ENCODE data around the gene RPLP2.
A peak's percentile ranks its signal among the peaks of the same experiment; 100 is the strongest.

RPLP2 gene

DNA sequence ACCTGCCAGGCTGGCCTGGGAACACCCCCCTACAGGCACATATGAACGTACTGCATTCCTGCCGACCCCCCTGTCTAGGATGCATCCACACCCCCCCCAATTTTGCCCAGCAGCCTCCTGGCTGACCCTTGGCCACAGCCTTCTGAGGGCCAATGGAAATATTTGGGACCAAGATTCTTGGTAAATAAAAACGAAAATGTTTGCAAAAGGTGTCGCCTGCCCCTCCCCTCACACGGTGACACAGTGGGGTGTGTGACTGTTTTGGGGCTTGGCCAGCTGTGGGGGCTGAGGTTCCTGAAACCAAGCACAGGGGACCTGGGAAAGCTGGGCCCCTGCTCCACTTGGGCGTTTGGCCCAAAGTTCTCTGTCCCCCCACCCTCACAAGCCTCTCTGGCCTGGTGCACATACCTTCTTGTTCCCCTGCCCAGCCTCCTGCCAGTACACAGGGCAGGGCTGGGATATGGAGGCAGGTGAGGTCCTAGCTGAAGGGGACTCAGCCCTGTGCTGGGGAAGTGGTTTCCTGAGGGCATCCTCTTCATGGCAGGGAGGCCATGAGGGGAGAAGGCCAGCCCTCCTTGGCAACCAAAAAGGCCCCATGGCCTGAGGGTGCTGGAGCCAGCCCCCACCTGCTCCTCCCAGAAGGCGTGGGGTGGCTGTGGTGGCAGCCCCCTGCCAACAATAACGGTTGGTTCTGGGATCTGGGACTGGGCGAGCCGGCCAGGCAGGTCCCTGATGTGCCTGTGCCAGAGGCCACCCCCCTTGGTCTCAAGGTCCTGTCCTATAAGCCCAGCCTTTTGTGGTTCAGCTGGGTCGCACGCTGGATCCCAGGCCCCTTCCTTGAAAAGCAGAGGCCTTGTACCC, 15.8 kb downstream of the RPLP2 start:
- DNase-seq: no peak

GRCh38 chr11:826227-826621, 16.5 kb downstream of the RPLP2 start:
- DNase-seq: no peak

DNA sequence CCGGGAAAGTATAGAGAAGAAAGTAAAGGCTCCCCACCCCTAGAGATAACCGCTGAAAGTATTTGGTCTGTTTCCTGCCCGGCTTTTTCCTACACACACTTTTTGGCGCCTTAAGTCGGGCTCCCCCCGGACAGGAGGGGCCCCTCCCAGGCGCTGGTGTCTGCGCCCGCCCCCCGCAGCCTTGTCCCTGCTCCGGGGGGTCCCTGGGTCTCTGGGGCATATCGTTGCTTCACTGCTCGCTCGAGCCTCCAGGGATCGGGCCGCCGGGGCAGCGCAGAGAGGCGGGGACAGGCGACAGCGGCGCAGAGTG, 17.0 kb downstream of the RPLP2 start:
- no peak for DNase-seq

GRCh38 chr11:827146-827896, 17.6 kb downstream of the RPLP2 start:
- no peak for DNase-seq

DNA sequence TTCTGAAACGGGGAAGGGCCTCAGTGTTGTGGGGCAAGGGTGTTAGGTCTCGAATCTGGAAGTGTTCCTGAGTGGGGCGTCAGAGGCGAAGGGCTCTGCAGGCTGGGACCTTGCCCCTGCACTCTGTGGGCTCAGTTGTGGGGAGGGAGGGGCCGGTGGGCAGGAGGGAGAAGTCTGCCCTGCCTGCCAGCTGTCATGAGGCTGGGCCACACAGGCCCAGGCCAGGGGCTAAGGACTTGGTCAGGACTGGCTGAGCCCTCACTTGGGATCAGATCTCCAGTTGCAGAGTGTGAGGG, 18.1 kb downstream of the RPLP2 start, which contains the start of gene CRACR2B:
Gene CRACR2B, plus strand, starts transcription at position 23 of the 296 bp plus-strand sequence. CDS start 689 bp downstream, outside the sequence.
- no peak for DNase-seq

- DNase-seq: no peak
Observed at GRCh38 chr11:828506-829175, 18.9 kb downstream of the RPLP2 start.

DNA sequence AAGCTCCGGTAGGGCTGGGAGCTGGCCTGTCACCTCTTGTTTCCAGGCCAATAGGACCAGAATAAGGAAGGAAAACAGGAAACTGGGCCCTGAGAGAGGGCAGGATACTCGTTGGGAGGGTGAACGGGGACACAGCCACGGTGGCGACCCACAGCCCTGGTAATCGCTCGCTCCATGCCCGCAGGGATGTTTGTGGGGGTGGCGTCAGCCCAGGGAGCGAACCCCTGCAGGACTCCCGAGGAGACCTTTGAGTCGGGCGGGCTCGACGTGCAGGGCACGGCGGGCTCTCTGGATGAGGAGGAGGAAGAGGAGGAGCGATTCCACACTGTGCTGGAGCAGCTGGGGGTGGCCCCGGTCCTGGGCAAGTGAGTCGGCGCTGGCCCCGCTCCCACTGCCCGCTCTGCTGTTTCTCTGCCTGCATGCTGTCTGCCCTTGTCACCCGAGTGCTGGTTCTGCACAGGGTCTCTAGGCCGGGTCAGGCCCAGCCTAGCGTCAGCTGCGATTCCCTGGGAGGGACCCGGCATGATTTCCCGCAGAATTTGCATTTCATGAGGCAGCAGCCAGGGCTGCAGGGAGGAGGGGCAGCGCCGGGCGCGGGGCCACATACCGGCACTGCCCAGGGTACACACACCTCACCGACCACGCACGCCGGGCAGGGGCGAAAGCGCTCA, 19.5 kb downstream of the RPLP2 start:
- no peak for DNase-seq

DNA sequence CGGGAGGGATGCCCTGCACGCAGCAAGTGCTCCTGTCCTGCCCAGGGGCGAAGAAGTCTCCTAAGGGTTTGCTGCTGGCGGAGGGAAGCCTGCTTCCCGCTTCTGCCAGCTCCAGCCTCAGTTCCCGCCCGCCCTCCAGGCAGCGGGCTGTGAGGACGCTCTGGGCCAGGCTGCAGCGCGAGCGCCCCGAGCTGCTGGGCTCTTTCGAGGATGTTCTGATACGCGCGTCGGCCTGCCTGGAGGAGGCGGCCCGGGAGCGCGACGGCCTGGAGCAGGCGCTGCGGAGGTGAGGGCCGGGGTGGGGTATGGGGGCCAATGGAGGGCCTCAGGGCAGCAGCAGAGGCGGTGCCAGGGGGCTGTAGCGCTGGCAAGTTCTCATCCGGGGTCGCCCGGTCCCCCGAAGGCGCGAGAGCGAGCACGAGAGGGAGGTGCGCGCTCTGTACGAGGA, 20.1 kb downstream of the RPLP2 start:
- DNase-seq: no peak

GRCh38 chr11:830295-831117, 20.7 kb downstream of the RPLP2 start:
- DNase-seq: peak; percentile 84

DNA sequence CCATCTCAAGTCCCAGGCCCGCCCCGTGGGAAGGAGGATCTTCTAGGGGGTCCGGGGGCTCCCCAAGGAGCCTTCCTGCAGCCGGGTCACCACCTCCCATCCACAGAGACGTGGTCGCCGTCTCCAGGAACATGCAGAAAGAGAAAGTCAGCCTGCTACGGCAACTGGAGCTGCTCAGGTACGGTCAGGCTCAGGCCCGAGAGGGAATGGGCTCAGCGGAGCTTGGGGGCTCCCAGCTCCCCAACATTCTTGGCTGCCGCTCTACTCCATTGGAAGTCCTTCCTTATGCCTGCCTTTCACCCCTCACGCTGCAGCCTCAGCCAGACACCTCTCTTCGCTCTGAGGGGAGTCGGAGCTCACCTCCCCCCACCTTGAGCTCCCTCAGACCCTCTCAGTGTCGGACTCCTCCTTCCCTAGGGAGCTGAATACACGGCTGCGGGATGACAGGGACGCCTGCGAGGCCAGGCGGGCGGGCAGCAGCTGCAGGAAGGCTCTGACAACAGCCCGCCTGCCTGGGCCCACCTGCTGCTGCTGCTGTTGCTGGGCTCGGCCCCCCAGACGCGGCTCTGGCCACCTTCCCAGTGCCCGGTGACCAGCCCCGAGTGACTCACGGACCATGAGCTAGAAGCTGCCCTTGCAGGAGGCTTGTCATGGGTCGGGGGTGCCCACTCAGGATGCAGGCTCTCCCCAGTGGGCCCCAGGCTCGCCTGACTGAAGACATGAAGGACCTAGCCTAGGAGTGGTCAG, 21.5 kb downstream of the RPLP2 start:
- DNase-seq: no peak

- no peak for DNase-seq
Observed at GRCh38 chr11:831961-832528, 22.3 kb downstream of the RPLP2 start.

- peak; percentile 71 for DNase-seq
Observed at GRCh38 chr11:832529-833113, 22.9 kb downstream of the RPLP2 start, which contains the start of gene CD151. Gene CD151 (plus strand): TSS chr11:832952. CDS start chr11:836070, 3,118 bp downstream.

DNA sequence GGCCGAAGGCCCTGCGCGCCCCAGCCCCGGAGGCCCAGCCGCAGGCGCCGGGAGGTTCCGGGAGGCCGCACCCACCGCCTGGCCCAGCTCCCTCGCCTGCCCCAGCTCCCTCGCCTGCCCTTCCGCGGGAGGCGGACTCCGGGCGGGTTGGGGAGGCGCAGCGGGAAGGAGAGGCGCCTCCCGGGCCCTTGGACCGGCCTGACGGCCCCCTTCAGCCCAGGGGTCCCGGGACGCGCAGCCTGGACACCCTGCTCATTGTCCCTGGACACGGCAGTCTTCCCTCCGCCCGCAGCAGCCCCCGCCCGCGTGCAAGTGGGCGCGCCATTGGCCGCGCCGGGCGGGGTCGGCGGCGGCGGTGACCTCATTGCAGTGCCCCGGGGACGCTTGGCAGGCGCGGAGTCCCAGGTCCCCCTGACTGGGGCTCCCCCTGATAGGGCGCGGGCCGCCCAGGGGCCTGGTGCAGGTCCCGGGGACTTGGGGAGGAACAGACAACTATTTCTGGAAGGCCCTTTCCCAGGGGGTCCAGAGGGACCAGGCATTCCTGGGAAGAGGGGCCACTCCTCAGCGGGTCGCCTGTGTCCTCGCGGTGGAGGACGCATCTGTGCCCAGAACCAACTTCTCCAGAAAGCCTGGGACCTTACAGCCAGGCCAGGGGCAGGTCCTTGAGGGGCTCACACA, 23.5 kb downstream of the RPLP2 start:
- DNase-seq: peak; percentile 62

DNA sequence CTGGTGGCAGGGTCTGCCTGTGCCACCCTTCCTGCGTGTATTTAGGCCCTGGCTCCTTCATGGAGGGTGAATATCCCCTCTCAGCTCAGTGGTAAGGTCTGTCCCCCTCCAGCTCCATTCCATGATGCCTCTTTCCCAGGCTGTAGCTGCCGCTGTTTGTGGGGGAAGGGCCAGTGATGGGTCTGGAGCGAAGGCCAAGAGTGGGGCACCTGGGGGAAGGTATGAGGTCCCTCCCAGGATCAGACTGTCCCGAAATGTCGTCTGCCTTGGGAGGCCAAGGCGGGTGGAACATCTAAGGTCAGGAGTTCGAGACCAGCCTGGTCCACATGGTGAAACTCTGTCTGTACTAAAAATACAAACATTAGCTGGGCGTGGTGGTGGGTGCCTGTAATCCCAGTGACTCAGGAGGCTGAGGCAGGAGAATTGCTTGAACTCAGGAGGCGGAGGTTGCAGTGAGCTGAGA, 24.1 kb downstream of the RPLP2 start:
- no peak for DNase-seq

DNA sequence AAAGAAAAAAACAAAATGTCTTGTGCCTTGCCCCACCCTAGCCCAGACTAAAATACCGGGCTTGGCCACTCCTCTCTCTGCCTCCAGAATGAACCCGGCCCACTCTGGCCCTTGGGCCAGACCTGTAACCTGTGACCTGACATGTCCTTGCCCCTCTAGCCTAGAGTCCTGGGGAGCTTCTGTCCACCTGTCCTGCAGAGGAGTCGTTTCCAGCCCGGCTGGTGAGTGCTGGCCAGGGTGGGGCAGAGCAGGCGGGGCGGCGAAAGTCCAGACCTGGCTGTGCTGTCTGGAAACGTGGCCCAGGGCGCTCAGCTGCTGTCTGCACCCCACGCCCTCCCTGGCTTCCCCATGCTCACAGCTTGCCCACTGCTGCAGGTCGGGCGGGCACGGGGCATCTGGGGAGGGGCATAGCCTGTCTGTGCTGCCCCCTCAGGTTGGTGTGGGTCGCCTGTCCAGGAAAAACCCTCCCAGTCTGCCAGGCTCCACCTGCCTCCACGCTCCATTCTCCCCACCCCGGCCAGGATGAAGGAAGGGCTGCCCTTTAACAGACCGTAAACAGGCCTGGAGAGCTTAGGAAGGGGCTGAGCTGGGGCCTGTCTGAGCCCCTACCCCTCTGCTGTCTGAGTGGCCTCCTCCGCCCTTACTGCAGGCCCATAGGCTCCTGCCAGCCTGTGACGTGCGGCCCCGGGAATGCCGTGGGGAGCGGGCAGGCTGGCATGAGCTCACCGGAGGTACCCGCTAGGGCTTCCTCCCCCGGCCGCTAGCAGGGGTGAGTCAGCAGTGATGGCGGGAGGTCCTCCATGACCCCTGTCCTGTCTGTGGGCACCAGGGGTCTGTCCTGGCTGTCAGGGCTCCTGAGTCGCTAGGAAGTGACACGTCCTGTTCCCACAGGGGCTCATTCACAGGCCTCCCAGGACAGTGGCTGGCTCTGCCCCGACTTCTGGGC, 24.9 kb downstream of the RPLP2 start:
- DNase-seq: no peak

GRCh38 chr11:836274-836673, 26.5 kb downstream of the RPLP2 start:
- DNase-seq: no peak

DNA sequence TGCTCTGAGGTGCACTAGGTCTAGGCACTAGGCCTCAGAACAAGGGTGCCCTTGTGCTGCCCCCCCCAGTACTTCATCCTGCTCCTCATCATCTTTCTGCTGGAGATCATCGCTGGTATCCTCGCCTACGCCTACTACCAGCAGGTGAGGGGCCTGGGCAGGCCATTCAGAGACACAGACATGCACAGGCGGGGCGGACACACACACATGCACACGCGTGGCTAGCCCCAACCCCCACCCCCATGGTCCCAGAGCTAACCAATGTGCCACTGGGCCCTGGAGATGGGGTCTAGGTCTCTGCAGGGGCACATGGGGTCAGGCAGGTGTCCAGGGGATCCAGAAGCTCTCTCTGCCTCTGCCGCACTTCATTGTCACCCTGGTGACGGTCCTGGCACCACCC, 26.9 kb downstream of the RPLP2 start:
- DNase-seq: no peak

GRCh38 chr11:837189-837989, 27.6 kb downstream of the RPLP2 start:
- no peak for DNase-seq

All from stimulated activated CD8-positive, alpha-beta memory T cell treated with anti-CD3 and anti-CD28 coated beads, Interleukin-4, amount 100 ng/mL, for 48 hours (primary cell).